ENCODE measurements around the gene SPACA1.
"Not testable (repeated sequence)": the region's sequence is repeated elsewhere in the genome, so short reads cannot be mapped to it uniquely, and the experiment has no call there.

Gene SPACA1, protein sequence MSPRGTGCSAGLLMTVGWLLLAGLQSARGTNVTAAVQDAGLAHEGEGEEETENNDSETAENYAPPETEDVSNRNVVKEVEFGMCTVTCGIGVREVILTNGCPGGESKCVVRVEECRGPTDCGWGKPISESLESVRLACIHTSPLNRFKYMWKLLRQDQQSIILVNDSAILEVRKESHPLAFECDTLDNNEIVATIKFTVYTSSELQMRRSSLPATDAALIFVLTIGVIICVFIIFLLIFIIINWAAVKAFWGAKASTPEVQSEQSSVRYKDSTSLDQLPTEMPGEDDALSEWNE

DNA sequence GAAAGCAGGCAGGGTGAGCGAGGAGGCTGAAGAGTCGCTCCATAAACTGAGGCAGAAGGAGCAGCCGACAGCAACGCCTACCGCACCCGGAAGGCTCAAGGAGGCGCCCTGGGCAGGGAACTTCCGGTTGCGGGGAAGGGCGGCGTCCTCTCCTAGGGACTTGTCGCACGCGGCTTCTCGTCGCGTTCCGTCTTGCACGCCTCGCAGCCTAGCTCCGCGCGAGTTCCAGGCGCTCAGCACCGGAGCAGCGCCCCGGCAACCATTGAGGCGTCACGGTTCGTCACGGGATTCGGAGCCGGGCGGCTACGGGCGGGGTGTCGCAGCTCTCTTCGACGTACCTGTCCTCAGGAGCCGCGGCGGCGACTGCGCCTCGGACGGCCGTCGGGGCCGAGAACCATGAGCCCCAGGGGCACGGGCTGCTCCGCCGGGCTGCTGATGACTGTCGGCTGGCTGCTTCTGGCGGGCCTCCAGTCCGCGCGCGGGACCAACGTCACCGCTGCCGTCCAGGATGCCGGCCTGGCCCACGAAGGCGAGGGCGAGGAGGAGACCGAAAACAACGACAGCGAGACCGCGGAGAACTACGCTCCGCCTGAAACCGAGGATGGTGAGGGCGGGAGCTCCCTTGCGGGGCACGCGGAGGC lies at the start of gene SPACA1:
Gene SPACA1 (plus strand): TSS at position 332 of the 641 bp plus-strand sequence. CDS start 65 bp downstream, at position 397.
- no peak for DNase-seq (ENCODE audit: low read depth)

DNA sequence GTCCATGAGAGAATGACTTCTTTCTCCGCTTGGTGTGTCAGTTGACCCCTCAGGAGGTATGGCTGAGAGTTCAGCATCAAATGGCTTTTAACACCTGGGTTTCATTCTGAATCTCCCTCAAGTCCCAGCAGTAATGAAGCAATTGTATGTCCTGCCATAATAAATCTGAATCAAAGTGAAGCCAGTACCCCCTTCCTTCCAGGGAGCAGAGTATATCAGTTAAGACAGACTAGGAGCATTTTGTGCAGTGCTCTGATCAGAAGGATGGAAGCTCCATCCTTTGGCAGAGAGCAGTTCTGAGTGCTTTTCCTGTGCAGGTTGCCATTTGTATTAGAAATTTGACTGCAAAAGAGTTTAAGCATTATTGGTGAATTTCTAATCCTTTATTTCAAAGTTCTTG lies 46.9 kb upstream of the SPACA1 start:
- DNase-seq (ENCODE audit: low read depth): no peak

- DNase-seq (ENCODE audit: low read depth): not testable (repeated sequence)
Observed at GRCh38 chr6:88001279-88001678, 46.4 kb upstream of the SPACA1 start.

DNA sequence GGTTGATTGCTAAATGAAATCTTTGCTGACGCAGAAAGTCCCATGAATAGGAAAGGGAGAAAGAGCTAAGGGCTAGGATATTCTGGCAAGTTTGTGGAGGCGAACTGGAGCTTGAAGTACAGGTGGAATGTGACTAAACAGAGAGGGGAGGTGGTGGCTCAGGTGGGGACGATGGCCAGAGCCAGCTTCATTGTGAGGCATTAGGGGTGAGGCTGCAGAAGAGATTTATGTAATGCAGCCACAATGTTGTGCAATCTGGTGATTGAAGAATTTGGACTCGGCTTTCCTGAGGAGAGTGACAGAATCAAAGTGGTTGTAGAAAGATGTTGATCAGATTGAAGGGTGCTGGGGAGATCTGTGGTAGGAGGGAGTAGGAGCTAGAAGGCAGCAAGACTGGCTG lies 42.9 kb upstream of the SPACA1 start:
- DNase-seq (ENCODE audit: low read depth): peak; percentile 5

DNA sequence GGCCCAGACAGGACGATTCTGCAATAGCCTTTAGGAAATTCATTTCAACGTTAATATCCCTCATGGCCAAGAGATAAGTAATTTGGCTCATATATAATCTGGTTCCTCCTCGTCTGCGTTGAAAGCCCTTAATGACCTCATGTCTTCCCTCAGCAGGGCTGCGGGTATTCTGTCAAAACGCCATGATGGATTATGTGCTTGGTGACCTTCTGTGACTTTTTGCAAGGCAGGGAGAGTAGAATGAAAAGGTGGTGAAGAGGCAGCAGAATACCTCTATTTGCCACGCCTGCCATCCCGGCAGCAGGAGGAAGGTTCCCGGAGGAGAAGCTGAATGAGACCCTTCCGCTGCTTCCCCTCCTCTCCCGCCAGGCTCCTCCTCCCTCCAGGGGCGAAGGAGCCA lies 41.1 kb upstream of the SPACA1 start:
- DNase-seq (ENCODE audit: low read depth): no peak

DNA sequence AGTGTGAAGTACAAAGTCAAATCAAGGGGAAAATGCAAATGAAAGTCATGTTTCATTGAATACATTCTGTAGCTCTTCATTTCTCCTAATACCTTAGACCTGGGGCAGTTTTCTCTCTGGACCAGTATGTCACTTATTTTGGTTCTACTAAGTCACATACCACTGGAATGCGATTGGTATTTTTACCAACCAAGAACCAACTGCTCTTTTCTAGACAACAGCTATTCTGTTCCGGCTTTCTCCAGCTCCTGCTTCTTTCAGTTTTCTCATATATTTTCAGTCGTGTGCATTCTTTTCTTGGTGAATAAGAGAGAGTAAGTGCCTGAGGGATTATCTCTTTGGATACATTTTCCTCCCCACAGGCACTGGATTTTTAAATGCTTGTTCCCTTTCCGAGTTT lies 39.2 kb upstream of the SPACA1 start:
- no peak for DNase-seq (ENCODE audit: low read depth)

DNA sequence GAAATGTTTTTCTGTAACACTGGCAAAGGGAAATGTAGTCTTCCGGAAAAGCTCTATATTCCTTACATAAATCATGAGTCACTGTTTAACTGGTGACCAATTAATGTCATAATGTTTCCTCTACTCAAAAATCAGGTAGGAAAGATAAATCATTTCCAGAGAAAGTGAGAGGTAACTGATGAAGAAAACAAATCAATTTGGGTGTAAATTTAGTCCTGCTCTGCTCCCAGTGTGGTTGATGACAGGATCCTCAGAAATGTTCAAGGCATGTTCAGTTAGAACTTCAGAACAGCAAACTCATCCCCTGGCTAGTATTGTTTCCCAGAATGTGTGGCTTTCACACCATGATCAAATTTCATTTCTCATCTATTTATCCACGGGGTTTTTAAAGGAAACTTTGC lies 38.8 kb upstream of the SPACA1 start:
- peak; percentile 21 for DNase-seq (ENCODE audit: low read depth)

GRCh38 chr6:88013015-88013414 lies 34.6 kb upstream of the SPACA1 start:
- DNase-seq (ENCODE audit: low read depth): peak; percentile 2

GRCh38 chr6:88013554-88013953 lies 34.1 kb upstream of the SPACA1 start:
- no peak for DNase-seq (ENCODE audit: low read depth)

- no peak for DNase-seq (ENCODE audit: low read depth)
Observed at GRCh38 chr6:88020439-88020838, 27.2 kb upstream of the SPACA1 start.

DNA sequence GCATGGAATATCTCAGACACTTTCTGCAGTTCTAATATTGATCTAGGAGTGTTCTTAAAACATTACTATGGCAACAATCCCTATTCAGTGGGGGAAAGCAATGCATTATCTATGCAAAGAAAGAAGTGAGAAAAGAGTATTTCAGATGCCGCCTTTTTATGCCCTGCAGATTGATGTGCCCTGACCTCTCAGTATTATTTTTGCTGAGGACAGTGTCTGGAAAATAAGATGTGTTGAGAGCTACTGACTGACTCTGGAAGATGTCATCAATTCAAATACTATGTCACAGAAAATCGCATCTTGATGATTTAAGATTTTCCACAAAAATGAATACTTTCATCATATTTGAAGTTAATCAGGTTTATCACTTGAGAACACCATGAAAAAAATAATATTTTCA lies 22.9 kb upstream of the SPACA1 start:
- DNase-seq (ENCODE audit: low read depth): no peak

GRCh38 chr6:88031550-88031949 lies 16.1 kb upstream of the SPACA1 start:
- DNase-seq (ENCODE audit: low read depth): no peak

GRCh38 chr6:88044530-88044929 lies 3.1 kb upstream of the SPACA1 start:
- DNase-seq (ENCODE audit: low read depth): no peak

- DNase-seq (ENCODE audit: low read depth): no peak
Observed at GRCh38 chr6:88045521-88046136, 2.0 kb upstream of the SPACA1 start.

GRCh38 chr6:88048578-88048977 lies 937 bp downstream of the SPACA1 start:
- no peak for DNase-seq (ENCODE audit: low read depth)

GRCh38 chr6:88050140-88050818 lies 2.6 kb downstream of the SPACA1 start:
- peak; percentile 1 for DNase-seq (ENCODE audit: low read depth)

DNA sequence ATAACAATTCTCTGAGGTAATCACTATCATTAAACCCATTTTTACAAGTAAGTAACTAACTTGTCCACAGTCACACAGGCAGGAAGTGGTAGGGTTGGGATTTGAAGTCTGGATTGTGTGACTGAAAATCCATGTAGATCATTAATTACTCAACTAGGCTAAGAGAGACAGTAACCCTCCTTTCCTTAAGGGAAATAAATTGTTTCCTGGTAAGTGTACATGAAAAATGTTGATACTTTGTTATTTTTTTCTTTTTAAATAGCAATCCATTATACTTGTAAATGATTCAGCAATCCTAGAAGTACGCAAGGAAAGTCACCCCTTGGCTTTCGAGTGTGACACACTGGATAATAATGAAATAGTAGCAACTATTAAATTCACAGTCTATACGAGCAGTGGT lies 11.6 kb downstream of the SPACA1 start:
- DNase-seq (ENCODE audit: low read depth): no peak

DNA sequence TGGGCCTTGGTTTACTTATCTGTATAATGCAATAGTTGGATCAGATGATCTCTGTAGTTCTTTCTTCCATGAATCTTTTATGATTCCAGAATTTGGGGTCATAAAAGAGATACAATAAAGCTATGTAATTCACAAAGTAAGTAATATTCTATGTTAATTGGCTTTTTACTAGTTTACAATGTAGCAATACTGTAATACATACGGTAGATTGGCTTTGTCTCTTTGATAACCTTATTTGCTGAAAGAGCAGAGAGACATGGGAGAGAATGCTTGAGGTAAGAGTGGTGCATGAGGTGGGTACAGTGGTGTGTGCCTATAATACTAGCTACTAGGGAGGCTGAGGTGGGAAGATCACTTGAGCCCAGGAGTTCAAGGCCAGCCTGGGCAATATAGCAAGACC lies 14.7 kb downstream of the SPACA1 start:
- DNase-seq (ENCODE audit: low read depth): no peak

GRCh38 chr6:88072462-88072861 lies 24.8 kb downstream of the SPACA1 start:
- DNase-seq (ENCODE audit: low read depth): no peak

- DNase-seq (ENCODE audit: low read depth): no peak
Observed at GRCh38 chr6:88074791-88075190, 27.1 kb downstream of the SPACA1 start.

DNA sequence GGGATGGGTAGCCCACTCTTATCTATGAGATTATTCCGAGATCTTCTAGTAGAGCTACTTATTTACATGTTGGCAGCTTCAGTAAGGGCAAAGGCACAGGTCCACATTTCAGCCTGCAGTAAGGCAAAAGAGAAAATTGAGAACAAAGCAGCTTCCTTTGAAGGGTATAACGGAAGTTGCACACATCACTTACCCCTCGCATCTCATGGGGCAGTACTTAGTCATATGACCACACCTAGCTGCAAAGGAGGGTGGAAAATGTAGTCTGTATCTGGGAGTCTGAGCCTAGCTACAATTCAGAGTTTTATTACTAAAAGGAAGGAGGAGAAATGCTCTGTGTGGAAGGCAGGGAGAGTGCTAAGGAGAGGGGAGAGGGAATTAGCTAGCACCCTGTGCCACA lies 29.7 kb downstream of the SPACA1 start:
- DNase-seq (ENCODE audit: low read depth): no peak

DNA sequence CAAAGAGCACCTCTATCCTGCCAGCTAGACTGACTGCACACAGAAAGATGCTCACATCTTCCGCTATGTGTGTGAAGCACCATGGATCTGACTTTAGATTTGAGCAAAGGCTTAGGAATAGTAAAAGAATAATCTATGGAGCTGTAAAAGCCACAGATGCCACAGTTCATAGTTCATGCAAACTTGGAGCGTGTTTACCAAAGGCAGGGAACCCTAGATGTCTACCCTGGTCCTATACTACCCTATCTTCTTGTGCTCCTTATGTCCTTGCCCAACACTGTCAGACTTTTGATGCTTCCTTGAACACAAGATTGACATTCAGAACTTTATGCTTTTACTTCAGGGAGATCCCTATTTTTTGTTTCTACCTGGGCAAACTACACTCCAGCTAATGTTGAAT lies 39.2 kb downstream of the SPACA1 start:
- DNase-seq (ENCODE audit: low read depth): no peak

GRCh38 chr6:88089708-88090107 lies 42.1 kb downstream of the SPACA1 start:
- DNase-seq (ENCODE audit: low read depth): no peak
